ENCODE results near the gene NOS3. TPM values are rescaled to one million over a fixed set of nuclear protein-coding genes. Genes with fewer than 3 reads are reported as not detected.

The NOS3 gene
- total RNA-seq, 2 donors from 2014 or later, result 14.5 to 78.6 TPM

GRCh38 chr7:150944066-150945042 lies 46.5 kb upstream of the NOS3 start:
- no peak overlapping the region for H3K4me3 ChIP-seq
- TF ChIP-seq, protein P1, sequence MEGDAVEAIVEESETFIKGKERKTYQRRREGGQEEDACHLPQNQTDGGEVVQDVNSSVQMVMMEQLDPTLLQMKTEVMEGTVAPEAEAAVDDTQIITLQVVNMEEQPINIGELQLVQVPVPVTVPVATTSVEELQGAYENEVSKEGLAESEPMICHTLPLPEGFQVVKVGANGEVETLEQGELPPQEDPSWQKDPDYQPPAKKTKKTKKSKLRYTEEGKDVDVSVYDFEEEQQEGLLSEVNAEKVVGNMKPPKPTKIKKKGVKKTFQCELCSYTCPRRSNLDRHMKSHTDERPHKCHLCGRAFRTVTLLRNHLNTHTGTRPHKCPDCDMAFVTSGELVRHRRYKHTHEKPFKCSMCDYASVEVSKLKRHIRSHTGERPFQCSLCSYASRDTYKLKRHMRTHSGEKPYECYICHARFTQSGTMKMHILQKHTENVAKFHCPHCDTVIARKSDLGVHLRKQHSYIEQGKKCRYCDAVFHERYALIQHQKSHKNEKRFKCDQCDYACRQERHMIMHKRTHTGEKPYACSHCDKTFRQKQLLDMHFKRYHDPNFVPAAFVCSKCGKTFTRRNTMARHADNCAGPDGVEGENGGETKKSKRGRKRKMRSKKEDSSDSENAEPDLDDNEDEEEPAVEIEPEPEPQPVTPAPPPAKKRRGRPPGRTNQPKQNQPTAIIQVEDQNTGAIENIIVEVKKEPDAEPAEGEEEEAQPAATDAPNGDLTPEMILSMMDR (IDR thresholded peaks at IDR 0.05), result no peak
- no peaks in the 10 kb centered on the region for H3K27me3 ChIP-seq
- H3K4me1 ChIP-seq, result peaks cover 0 to 47% of the 10 kb centered on the region in 2 donors
- H3K36me3 ChIP-seq, result peaks cover 8% of the 10 kb centered on the region
- DNase-seq (ENCODE audit: low spot score), result no peak
- peak overlapping the region; percentile 82 to 89 for H3K27ac ChIP-seq
- H3K9me3 ChIP-seq, result no peaks in the 10 kb centered on the region

DNA sequence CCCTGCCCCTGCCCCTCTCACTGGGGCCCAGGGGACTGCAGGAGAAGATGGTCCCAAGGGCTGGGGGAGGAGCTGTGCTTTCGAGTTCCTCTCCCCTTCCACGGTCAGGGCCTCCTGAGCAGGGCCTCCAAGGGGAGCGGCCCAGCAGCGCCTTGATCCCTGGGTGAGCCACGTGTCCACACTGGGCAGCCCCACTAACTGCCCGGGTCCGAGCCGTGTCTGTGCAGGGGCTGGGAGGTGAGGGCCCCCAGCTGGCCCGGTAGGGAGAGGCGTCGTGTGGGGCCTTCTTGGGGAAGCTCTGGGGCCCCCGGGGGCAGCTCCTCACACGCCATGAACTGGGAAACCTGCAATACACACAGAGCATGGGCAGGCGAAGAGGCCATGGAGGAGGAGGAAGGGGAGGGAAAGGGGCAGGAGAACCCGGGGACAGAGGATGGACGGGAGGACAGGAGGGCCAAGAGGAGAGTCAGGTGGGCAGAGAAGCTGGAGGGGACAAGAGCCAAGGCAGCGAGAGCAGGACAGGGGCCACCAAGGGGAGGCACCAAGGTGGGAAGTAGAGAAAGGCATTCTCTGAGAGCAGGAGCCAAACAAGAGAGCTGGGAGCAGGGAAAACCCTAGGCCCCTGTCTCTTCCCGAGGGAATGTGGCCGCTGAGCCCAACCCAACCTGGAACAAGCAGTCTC lies 45.5 kb upstream of the NOS3 start:
- H3K4me1 ChIP-seq, result peaks cover 0 to 47% of the 10 kb centered on the region in 2 donors
- TF ChIP-seq, protein P1 (IDR thresholded peaks at IDR 0.05), result no peak
- H3K4me3 ChIP-seq, result no peak overlapping the region
- H3K27me3 ChIP-seq, result no peaks in the 10 kb centered on the region
- DNase-seq (ENCODE audit: low spot score), result no peak
- peak overlapping the region; percentile 82 to 89 for H3K27ac ChIP-seq
- peaks cover 18% of the 10 kb centered on the region for H3K36me3 ChIP-seq
- H3K9me3 ChIP-seq, result no peaks in the 10 kb centered on the region

DNA sequence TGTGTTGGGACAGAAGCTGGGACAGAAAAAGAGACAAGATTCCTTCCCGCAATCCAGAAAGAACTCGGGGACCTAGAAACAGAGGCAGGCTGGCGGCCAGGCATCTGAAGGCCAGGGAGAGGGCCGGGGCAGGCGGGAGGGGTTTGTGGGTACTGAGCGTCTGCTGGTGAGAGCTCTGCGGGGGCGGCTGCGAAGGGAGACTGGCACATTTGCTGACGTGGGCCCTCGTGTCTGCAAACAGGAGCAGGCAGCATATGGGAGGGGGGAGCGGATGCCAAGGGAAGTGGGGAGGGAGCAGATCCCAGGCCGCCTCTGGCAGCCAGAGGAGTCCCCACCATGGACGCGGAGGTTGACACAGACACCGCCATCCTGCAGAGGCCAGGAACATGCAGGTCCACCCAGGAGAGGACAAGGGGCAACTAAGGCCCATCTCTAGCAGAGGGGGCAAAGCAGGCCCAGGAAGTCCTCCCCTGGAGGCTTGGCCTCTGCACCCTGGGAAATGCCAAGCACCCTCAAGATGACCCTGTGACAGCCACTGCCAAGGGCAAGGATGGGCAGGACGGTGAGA lies 44.9 kb upstream of the NOS3 start:
- peaks cover 0 to 47% of the 10 kb centered on the region in 2 donors for H3K4me1 ChIP-seq
- TF ChIP-seq, protein P1 (IDR thresholded peaks at IDR 0.05), result no peak
- no peaks in the 10 kb centered on the region for H3K27me3 ChIP-seq
- peak; percentile 73 for DNase-seq (ENCODE audit: low spot score)
- no peak overlapping the region for H3K4me3 ChIP-seq
- H3K27ac ChIP-seq, result peak overlapping the region; percentile 82 to 89
- H3K36me3 ChIP-seq, result peaks cover 24% of the 10 kb centered on the region
- H3K9me3 ChIP-seq, result no peaks in the 10 kb centered on the region

- peaks cover 0 to 46% of the 10 kb centered on the region in 2 donors for H3K4me1 ChIP-seq
- TF ChIP-seq, protein P1 (IDR thresholded peaks at IDR 0.05), result no peak
- peak overlapping the region; percentile 82 to 89 for H3K27ac ChIP-seq
- no peak for DNase-seq (ENCODE audit: low spot score)
- H3K9me3 ChIP-seq, result no peaks in the 10 kb centered on the region
- peaks cover 25% of the 10 kb centered on the region for H3K36me3 ChIP-seq
- no peaks in the 10 kb centered on the region for H3K27me3 ChIP-seq
- H3K4me3 ChIP-seq, result no peak overlapping the region
These were observed 44.2 kb upstream of the NOS3 start for GRCh38 chr7:150946421-150947240.

GRCh38 chr7:150947241-150947745 lies 43.5 kb upstream of the NOS3 start:
- Histone ChIP-seq H3K4me3 (no peak overlapping the region), H3K27ac (peak overlapping the region; percentile 35 to 82), H3K36me3 (peaks cover 25% of the 10 kb centered on the region), H3K9me3 (no peaks in the 10 kb centered on the region), H3K27me3 (no peaks in the 10 kb centered on the region), H3K4me1 (peaks cover 0 to 39% of the 10 kb centered on the region in 2 donors)
- DNase-seq (ENCODE audit: low spot score), result no peak
- TF ChIP-seq, protein P1 (IDR thresholded peaks at IDR 0.05), result no peak
